GM12874 (cell line): ENCODE results near the gene TNFRSF25.

Experiments
- CTCF ChIP-seq: IDR thresholded peaks from 2 replicates; pipeline ENCODE4 v1.5.1; 2011; ENCODE audit warnings: low read depth, mild to moderate bottlenecking, control low read depth, low read length, moderate library complexity; ENCODE audit not compliant: insufficient read depth

TNFRSF25 gene

GRCh38 chr1:6419804-6420453 lies 46.0 kb downstream of the TNFRSF25 start, which contains the start of gene HES2:
HES2 (minus strand) TSS chr1:6419919; CDS start chr1:6419820, 99 bp downstream.
- TF ChIP-seq CTCF = no peak

- no peak for TF ChIP-seq CTCF
Measured at GRCh38 chr1:6419397-6419803, 46.6 kb downstream of the TNFRSF25 start.

GRCh38 chr1:6418668-6419396 lies 47.1 kb downstream of the TNFRSF25 start:
- TF ChIP-seq CTCF = no peak

- TF ChIP-seq CTCF = no peak
Measured at GRCh38 chr1:6417961-6418667, 47.9 kb downstream of the TNFRSF25 start.

GRCh38 chr1:6416906-6417305 lies 49.1 kb downstream of the TNFRSF25 start:
- no peak for TF ChIP-seq CTCF

- no peak for TF ChIP-seq CTCF
Measured at GRCh38 chr1:6416295-6416656, 49.7 kb downstream of the TNFRSF25 start.

GRCh38 chr1:6414881-6415626 lies 50.9 kb downstream of the TNFRSF25 start:
- TF ChIP-seq CTCF = no peak
